ENCODE data around the gene FHAD1. TPM values are rescaled to one million over a fixed set of nuclear protein-coding genes. Genes with fewer than 3 reads are reported as not detected.

Gene FHAD1
- total RNA-seq, 4 donors from 2014 or later, result 1.6 TPM; not detected in 3

GRCh38 chr1:15330028-15330427 is 83.0 kb downstream of the FHAD1 start:
- H3K27me3 ChIP-seq, result no peaks in the 10 kb centered on the region
- 84% methylated on average over 8 of the region's 8 CpGs for WGBS
- H3K36me3 ChIP-seq, result no peaks in the 10 kb centered on the region
- peaks cover 32% of the 10 kb centered on the region for H3K4me1 ChIP-seq
- no peaks in the 10 kb centered on the region for H3K9me3 ChIP-seq
- no peak for DNase-seq (ENCODE audit: low spot score in 2 of 2)
- no peak overlapping the region for H3K4me3 ChIP-seq
- no peak overlapping the region for H3K27ac ChIP-seq
- no peak for TF ChIP-seq CTCF (IDR thresholded peaks at IDR 0.05)
- TF ChIP-seq EP300 (IDR thresholded peaks at IDR 0.05), result no peak
- no peak for TF ChIP-seq POLR2AphosphoS5 (IDR thresholded peaks at IDR 0.05)
- TF ChIP-seq POLR2A (IDR thresholded peaks at IDR 0.05), result no peak

- 95% methylated on average over 5 of the region's 5 CpGs for whole genome bisulfite sequencing
- Histone ChIP-seq H3K27ac (no peak overlapping the region), H3K9me3 (no peaks in the 10 kb centered on the region), H3K36me3 (no peaks in the 10 kb centered on the region), H3K27me3 (no peaks in the 10 kb centered on the region), H3K4me3 (no peak overlapping the region), H3K4me1 (peaks cover 32% of the 10 kb centered on the region)
- TF ChIP-seq CTCF (IDR thresholded peaks at IDR 0.05) (no peak), POLR2AphosphoS5 (IDR thresholded peaks at IDR 0.05) (no peak), EP300 (IDR thresholded peaks at IDR 0.05) (no peak), POLR2A (IDR thresholded peaks at IDR 0.05) (no peak)
- no peak for DNase-seq (ENCODE audit: low spot score in 2 of 2)
These were observed 84.2 kb downstream of the FHAD1 start for GRCh38 chr1:15331180-15331579.

- no peak for DNase-seq (ENCODE audit: low spot score in 2 of 2)
- WGBS, result 75% methylated on average over 2 of the region's 2 CpGs
- H3K9me3 ChIP-seq, result no peaks in the 10 kb centered on the region
- no peak overlapping the region for H3K27ac ChIP-seq
- no peaks in the 10 kb centered on the region for H3K27me3 ChIP-seq
- H3K4me3 ChIP-seq, result no peak overlapping the region
- TF ChIP-seq POLR2AphosphoS5 (IDR thresholded peaks at IDR 0.05), result no peak
- no peak for TF ChIP-seq CTCF (IDR thresholded peaks at IDR 0.05)
- H3K36me3 ChIP-seq, result no peaks in the 10 kb centered on the region
- peaks cover 34% of the 10 kb centered on the region for H3K4me1 ChIP-seq
These were observed 84.7 kb downstream of the FHAD1 start for GRCh38 chr1:15331734-15332133.

GRCh38 chr1:15332525-15332924 is 85.5 kb downstream of the FHAD1 start:
- 74% methylated on average over 4 of the region's 4 CpGs for WGBS
- Histone ChIP-seq H3K4me1 (peaks cover 35% of the 10 kb centered on the region), H3K36me3 (no peaks in the 10 kb centered on the region), H3K4me3 (no peak overlapping the region), H3K27me3 (no peaks in the 10 kb centered on the region), H3K27ac (no peak overlapping the region), H3K9me3 (no peaks in the 10 kb centered on the region)
- TF ChIP-seq POLR2A (IDR thresholded peaks at IDR 0.05) (no peak), CTCF (IDR thresholded peaks at IDR 0.05) (no peak), POLR2AphosphoS5 (IDR thresholded peaks at IDR 0.05) (no peak), EP300 (IDR thresholded peaks at IDR 0.05) (no peak)
- DNase-seq (ENCODE audit: low spot score in 2 of 2), result no peak

GRCh38 chr1:15332952-15333715 is 86.1 kb downstream of the FHAD1 start:
- DNase-seq (ENCODE audit: low spot score in 2 of 2), result no peak
- no peaks in the 10 kb centered on the region for H3K36me3 ChIP-seq
- no peaks in the 10 kb centered on the region for H3K9me3 ChIP-seq
- WGBS, result 90% methylated on average over 11 of the region's 11 CpGs
- TF ChIP-seq POLR2AphosphoS5 (IDR thresholded peaks at IDR 0.05) (no peak), EP300 (IDR thresholded peaks at IDR 0.05) (no peak), CTCF (IDR thresholded peaks at IDR 0.05) (no peak), POLR2A (IDR thresholded peaks at IDR 0.05) (no peak)
- H3K27me3 ChIP-seq, result no peaks in the 10 kb centered on the region
- no peak overlapping the region for H3K4me3 ChIP-seq
- H3K4me1 ChIP-seq, result peaks cover 31% of the 10 kb centered on the region
- no peak overlapping the region for H3K27ac ChIP-seq
